ENCODE data around the gene TEFM. TPM values are rescaled to one million over a fixed set of nuclear protein-coding genes. Genes with fewer than 3 reads are reported as not detected.

Gene TEFM
- total RNA-seq, 1 experiment from 2014 or later: 11.7 TPM

DNA sequence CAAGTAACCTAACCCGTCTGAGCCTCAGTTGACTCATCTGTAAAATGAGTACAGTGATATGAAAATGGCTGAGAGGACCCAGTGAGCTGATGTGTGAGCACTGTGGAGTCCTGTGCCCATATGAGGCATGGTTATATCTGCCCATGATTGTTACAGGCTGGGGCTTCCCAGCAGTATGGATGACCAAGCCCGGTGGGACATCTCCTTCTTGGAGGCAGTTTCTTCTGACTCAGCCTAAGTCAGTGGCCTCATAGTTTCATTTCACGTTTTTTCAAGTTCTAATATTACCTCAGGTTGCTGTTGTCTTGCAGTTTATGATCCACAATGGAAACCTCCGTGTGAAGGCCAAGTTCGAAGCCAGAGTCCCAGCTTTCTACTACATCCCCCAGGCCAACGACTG, 20.5 kb upstream of the TEFM start:
- H3K14ac ChIP-seq (ENCODE audit: insufficient read depth, low read length): no peak overlapping the region
- H3K9ac ChIP-seq (ENCODE audit: extremely low read depth, insufficient read length, low read length): no peak overlapping the region
- no peak overlapping the region for H3K23ac ChIP-seq (ENCODE audit: insufficient read length, low read depth, low read length)
- H3K4me2 ChIP-seq (ENCODE audit: insufficient read depth, insufficient read length, low read length): no peak overlapping the region
- H2AK5ac ChIP-seq (ENCODE audit: insufficient read length, low read length): no peak overlapping the region
- Mint-ChIP-seq H3K27me3 (ENCODE audit: low read depth) (peaks cover 49% of the 10 kb centered on the region), H3K4me1 (peaks cover 6% of the 10 kb centered on the region in 2 experiments), H3K36me3 (ENCODE audit: insufficient read depth in 1 of 3, low read depth in 3 of 3) (no peaks in the 10 kb centered on the region; a peak in 1 of 7 replicates), H3K27ac (no peak overlapping the region), H3K4me3 (no peak overlapping the region), H3K9me3 (0 out of 5 replicates have a peak, but pooled peaks cover 0 to 2% of the 10 kb centered on the region in 2 experiments)
- H3K18ac ChIP-seq (ENCODE audit: insufficient read length, low read depth, low read length): no peak overlapping the region
- H3K4me1 ChIP-seq (ENCODE audit: insufficient read depth, low read length): no peaks in the 10 kb centered on the region
- no peak overlapping the region for H4K91ac ChIP-seq (ENCODE audit: insufficient read length, low read depth, low read length)
- H3K9me3 ChIP-seq (ENCODE audit: control insufficient read depth, low read depth, low read length): no peaks in the 10 kb centered on the region
- H2BK120ac ChIP-seq (ENCODE audit: low read depth, low read length, poor library complexity, severe bottlenecking): no peak overlapping the region
- H4K8ac ChIP-seq (replicated peaks; ENCODE audit: insufficient read length, low read depth, low read length): no peak overlapping the region
- H4K20me1 ChIP-seq (ENCODE audit: control insufficient read depth, insufficient read depth, insufficient read length): no peaks in the 10 kb centered on the region
- no peak overlapping the region for H4K5ac ChIP-seq (ENCODE audit: insufficient read length, low read depth, low read length)
- no peak overlapping the region for H2BK5ac ChIP-seq (ENCODE audit: insufficient read length, low read length)
- no peaks in the 10 kb centered on the region for H3K79me2 ChIP-seq (ENCODE audit: insufficient read depth, low read length)
- H2BK20ac ChIP-seq (ENCODE audit: low read depth, low read length, poor library complexity, severe bottlenecking): no peak overlapping the region
- no peak overlapping the region for H3K56ac ChIP-seq (ENCODE audit: insufficient read length, low read depth, low read length)
- WGBS (ENCODE audit: extremely low coverage, insufficient read length, low lambda C conversion rate): no CpG with 5 or more reads among the region's 6 CpGs
- H2AFZ ChIP-seq (ENCODE audit: low read length): no peak overlapping the region
- no peaks in the 10 kb centered on the region for H3K79me1 ChIP-seq (ENCODE audit: insufficient read depth, low read depth, low read length, poor library complexity, severe bottlenecking)
- peaks cover 10% of the 10 kb centered on the region for H3K23me2 ChIP-seq (ENCODE audit: insufficient read length, low read depth, low read length, poor library complexity, severe bottlenecking)
- no peak overlapping the region for H3K4ac ChIP-seq (ENCODE audit: low read depth, low read length)
- H3K27me3 ChIP-seq (ENCODE audit: insufficient read depth, low read length): peaks cover 12% of the 10 kb centered on the region; the same call in 1 of the 2 replicates
- H3T11ph ChIP-seq (ENCODE audit: low read length): no peak overlapping the region
- no peak for DNase-seq
- no peak overlapping the region for H3K27ac ChIP-seq (ENCODE audit: insufficient read length, low read depth, low read length)
- TF ChIP-seq, protein P1, sequence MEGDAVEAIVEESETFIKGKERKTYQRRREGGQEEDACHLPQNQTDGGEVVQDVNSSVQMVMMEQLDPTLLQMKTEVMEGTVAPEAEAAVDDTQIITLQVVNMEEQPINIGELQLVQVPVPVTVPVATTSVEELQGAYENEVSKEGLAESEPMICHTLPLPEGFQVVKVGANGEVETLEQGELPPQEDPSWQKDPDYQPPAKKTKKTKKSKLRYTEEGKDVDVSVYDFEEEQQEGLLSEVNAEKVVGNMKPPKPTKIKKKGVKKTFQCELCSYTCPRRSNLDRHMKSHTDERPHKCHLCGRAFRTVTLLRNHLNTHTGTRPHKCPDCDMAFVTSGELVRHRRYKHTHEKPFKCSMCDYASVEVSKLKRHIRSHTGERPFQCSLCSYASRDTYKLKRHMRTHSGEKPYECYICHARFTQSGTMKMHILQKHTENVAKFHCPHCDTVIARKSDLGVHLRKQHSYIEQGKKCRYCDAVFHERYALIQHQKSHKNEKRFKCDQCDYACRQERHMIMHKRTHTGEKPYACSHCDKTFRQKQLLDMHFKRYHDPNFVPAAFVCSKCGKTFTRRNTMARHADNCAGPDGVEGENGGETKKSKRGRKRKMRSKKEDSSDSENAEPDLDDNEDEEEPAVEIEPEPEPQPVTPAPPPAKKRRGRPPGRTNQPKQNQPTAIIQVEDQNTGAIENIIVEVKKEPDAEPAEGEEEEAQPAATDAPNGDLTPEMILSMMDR (conservative IDR thresholded peaks at IDR 0.05): no peak
- H2BK12ac ChIP-seq (ENCODE audit: insufficient read length, low read depth, low read length): no peak overlapping the region
- no peak overlapping the region for H2BK15ac ChIP-seq (ENCODE audit: low read depth, low read length)

All from H9 (cell line).